Ramos (cell line): ENCODE data around the gene NUDT22.

ENCODE experiments used
- in situ Hi-C: fragments of 300-500 bp; cut with MboI; formaldehyde crosslinking; loops from one replicate; pipeline ENCODE4 v1.14.3; 2022; ENCODE audit warnings: low sequenced_read_pairs; ENCODE audit not compliant: unreplicated experiment

The NUDT22 gene

DNA sequence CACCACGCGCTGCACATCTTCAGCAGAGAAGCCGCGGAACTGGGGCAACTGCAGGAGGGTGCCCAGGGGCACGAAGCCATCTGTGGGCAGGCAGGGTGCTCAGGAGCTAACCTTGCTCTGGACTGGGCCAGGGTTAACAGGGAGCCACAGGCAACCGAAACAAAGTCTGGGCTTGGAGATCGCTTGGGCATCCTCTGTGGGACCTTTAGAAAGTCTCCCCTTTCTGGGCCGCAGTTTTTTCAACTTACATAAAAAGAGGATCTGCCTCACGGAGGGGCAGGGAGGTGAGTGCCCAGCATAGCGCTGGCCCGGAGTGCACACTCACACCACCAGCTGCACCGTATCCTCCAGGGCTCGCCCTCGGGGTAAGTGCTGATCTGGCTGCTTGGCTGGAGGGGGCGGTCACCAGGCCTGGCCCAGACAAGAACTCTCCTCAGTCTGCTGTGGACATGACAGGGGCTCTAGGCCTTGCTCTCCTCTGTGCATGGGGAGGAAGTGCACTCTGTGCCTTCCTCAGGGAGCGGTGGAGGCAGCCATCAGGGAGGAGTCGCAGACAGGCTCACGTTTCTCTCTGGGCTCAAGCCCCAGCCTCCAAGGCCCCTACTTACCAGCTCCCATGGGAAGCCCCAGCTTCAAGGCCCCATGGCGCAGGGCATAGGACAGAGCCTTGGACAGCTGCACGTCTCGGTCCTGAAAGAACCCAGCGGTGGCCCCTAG is 1.0 kb upstream of the NUDT22 start:
- in situ Hi-C loops: loop anchor here (25.0 kb wide), 3 partner anchors 912 to 1613 kb away; partner anchors contain the start of genes B3GAT3, EML3, MTA2 and ROM1

GRCh38 chr11:64226507-64227051 is 505 bp downstream of the NUDT22 start:
- in situ Hi-C loops: loop anchor here (25.0 kb wide), 3 partner anchors 911 to 1614 kb away; partner anchors contain the start of genes B3GAT3, EML3, MTA2 and ROM1

- in situ Hi-C loops: loop anchor here (25.0 kb wide), 3 partner anchors 910 to 1615 kb away; partner anchors contain the start of genes B3GAT3, EML3, MTA2 and ROM1
Observed at GRCh38 chr11:64227405-64227956, 1.4 kb downstream of the NUDT22 start.

DNA sequence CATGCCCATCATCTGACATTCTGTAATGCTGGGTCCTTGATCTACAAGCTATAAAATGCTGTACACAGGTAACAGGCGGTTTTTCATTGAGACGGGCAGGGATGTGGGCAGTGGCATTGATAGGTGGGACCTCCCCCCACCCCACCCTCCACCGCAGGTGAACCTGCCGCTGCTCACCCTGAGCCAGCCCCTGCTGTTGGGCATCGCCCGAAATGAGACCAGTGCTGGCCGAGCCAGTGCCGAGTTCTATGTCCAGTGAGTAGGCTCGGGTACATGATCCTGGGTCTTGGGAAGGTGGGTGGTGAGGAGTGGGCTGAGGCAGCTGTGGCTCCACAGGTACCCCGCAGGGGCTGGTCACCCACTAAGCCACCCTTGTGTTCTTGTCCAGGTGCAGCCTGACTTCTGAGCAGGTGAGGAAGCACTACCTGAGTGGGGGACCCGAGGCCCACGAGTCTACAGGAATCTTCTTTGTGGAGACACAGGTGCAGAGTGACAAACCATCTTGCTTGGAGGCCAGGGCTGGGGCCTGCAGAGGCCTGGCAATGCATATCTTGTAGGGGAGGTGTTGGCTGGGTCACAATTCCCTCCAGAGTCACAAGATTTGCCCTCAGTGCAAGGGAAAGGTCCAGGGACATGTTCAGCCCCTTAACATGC is 3.1 kb downstream of the NUDT22 start:
- in situ Hi-C loops: loop anchor here (25.0 kb wide), 3 partner anchors 908 to 1617 kb away; partner anchors contain the start of genes B3GAT3, EML3, MTA2 and ROM1

GRCh38 chr11:64229744-64230170 is 3.7 kb downstream of the NUDT22 start:
- in situ Hi-C loops: loop anchor here (25.0 kb wide), 3 partner anchors 908 to 1617 kb away; partner anchors contain the start of genes B3GAT3, EML3, MTA2 and ROM1

- in situ Hi-C loops: loop anchor here (25.0 kb wide), 3 partner anchors 907 to 1618 kb away; partner anchors contain the start of genes B3GAT3, EML3, MTA2 and ROM1
Observed at GRCh38 chr11:64230171-64230984, 4.3 kb downstream of the NUDT22 start, which contains the start of gene DNAJC4. TSS of gene DNAJC4 (plus strand) at chr11:64230548. CDS start at chr11:64230855, 307 bp downstream.

DNA sequence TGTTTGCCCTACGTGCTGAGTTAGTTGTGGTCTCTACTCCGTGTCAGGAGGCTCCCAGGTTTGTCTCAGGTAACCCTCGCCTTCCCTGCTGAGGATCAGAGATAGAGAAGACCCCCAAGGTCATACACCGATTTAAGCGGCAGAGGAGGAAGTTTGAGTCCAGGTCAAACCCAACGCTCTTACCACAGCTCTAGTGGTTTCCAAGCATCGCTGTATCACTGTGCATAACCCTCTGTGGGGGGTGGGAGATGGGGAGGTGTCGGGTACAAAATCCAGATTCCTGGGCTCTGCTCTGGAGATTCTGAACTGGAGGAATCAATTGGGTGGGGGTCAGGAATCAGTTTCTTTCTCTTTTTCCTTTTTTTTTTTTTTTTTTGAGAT is 4.9 kb downstream of the NUDT22 start:
- in situ Hi-C loops: loop anchor here (25.0 kb wide), 3 partner anchors 906 to 1619 kb away; partner anchors contain the start of genes B3GAT3, EML3, MTA2 and ROM1

- in situ Hi-C loops: loop anchor here (25.0 kb wide), 3 partner anchors 906 to 1619 kb away; partner anchors contain the start of genes B3GAT3, EML3, MTA2 and ROM1
Observed at GRCh38 chr11:64231546-64231945, 5.5 kb downstream of the NUDT22 start.

DNA sequence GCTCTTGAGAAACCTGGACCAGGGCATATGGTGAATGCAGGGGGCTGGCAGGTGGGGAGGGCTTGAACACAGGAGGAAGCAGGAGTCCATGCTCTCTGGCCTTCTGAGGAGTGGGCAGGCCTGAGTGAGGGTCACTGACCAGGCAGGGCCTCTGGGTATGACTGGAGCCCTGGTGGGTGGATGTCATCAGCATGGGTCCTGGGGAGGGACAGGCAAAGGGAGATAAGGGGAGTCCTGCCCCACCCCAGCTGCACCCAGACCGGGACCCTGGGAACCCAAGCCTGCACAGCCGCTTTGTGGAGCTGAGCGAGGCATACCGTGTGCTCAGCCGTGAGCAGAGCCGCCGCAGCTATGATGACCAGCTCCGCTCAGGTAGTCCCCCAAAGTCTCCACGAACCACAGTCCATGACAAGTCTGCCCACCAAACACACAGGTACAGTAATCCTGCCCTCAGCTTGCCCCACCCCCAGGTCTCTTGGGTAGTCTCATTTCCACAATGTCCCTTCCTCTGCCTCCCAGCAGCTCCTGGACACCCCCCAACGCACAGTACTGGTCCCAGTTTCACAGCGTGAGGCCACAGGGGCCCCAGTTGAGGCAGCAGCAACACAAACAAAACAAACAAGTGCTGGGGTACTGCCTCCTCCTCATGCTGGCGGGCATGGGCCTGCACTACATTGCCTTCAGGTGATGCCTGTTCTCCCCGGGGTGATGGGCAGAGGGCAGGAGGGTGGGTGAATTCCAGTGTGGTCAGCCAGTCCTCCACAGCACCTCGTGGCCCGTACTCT is 6.3 kb downstream of the NUDT22 start:
- in situ Hi-C loops: loop anchor here (25.0 kb wide), 3 partner anchors 905 to 1620 kb away; partner anchors contain the start of genes B3GAT3, EML3, MTA2 and ROM1

- in situ Hi-C loops: loop anchor here (25.0 kb wide), 3 partner anchors 904 to 1621 kb away; partner anchors contain the start of genes B3GAT3, EML3, MTA2 and ROM1
Observed at GRCh38 chr11:64232967-64233315, 6.9 kb downstream of the NUDT22 start.

DNA sequence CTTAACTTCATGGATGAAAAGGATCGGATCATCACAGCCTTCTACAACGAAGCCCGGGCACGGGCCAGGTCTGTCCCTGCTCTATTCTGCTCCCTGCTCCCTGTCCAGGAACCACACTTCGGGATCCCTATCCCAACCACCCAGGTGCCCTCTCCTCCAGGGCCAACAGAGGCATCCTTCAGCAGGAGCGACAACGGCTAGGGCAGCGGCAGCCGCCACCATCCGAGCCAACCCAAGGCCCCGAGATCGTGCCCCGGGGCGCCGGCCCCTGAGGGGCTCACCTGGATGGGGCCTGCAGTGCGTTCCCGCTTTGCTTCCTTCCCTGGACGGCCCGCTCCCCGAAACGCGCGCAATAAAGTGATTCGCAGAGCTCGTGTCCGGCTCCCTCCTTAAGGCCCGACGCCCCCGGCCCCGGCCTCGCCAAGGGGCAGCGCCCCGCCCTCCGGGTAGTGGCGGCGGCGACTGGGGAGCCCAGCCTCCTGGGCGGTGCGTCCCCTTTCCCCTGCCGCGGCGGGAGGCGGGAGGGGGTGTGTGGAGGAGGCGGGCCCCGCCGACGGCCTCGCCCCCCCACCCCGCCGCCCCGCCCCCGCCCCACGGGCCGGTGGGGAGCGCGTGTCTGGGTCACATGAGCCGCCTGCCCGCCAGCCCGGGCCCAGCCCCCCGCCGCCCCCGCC is 8.0 kb downstream of the NUDT22 start, which contains the start of gene VEGFB:
TSS of gene VEGFB (plus strand) at position 672 of the 674 bp plus-strand sequence. CDS start 250 bp downstream, outside the sequence.
- in situ Hi-C loops: loop anchor here (25.0 kb wide), 3 partner anchors 903 to 1622 kb away; partner anchors contain the start of genes B3GAT3, EML3, MTA2 and ROM1

DNA sequence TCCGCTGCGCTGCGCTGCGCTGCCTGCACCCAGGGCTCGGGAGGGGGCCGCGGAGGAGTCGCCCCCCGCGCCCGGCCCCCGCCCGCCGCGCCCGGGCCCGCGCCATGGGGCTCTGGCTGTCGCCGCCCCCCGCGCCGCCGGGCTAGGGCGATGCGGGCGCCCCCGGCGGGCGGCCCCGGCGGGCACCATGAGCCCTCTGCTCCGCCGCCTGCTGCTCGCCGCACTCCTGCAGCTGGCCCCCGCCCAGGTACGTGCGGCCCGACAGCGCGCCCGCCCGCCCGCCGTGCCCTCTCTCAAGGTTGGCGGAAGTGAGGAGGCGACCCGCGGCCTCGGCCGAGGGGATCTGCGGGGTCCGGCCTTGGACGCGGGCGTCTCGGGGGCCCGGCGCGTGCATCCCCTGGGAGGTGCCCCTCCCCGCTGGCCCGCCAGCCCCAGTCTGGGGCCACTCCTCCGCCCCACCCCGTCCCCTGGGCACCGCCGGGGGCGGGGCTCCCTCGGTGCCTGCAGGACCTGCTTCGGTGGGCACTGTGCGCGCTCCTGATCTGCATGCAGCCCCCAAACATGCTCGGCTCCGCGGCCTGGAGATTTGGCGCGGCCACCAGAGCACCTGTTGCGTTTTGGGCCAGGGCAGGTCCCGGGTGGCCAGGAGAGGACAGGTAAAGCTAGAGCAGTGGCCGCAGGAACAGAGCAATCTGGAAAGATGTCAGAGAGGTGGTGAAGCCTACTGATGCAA is 8.7 kb downstream of the NUDT22 start:
- in situ Hi-C loops: loop anchor here (25.0 kb wide), 3 partner anchors 902 to 1623 kb away; partner anchors contain the start of genes B3GAT3, EML3, MTA2 and ROM1

- in situ Hi-C loops: loop anchor here (25.0 kb wide), 3 partner anchors 902 to 1623 kb away; partner anchors contain the start of genes B3GAT3, EML3, MTA2 and ROM1
Observed at GRCh38 chr11:64235437-64236161, 9.5 kb downstream of the NUDT22 start.

- in situ Hi-C loops: loop anchor here (25.0 kb wide), 3 partner anchors 900 to 1625 kb away; partner anchors contain the start of genes B3GAT3, EML3, MTA2 and ROM1
Observed at GRCh38 chr11:64237484-64237951, 11.4 kb downstream of the NUDT22 start.

- in situ Hi-C loops: loop anchor here (25.0 kb wide), 3 partner anchors 899 to 1626 kb away; partner anchors contain the start of genes B3GAT3, EML3, MTA2 and ROM1
Observed at GRCh38 chr11:64238076-64238475, 12.0 kb downstream of the NUDT22 start.

DNA sequence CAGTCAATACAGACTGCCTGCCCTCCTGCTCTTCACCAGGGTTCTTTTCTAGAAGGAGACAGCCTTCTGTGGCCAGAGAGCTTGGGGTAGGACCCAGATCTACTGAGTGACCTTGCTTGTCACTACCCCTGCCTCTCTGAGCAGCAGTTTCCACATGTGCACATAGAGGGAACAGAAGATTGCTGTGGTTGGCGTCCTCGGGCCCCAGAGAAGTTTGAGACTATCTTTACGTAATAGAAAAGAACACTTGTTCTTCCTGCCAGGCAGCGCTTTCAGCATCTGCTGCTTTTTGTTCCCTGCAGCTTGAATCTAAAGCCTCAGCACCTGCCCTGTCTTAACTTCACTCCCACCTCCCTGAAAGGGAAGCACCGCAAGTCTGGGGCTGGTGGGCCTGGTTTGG is 12.9 kb downstream of the NUDT22 start:
- in situ Hi-C loops: loop anchor here (25.0 kb wide), 3 partner anchors 898 to 1627 kb away; partner anchors contain the start of genes B3GAT3, EML3, MTA2 and ROM1
